HG03095 (cell line): ENCODE results near the gene HGS.
"Not testable (repeated sequence)": the region's sequence is repeated elsewhere in the genome, so short reads cannot be mapped to it uniquely, and the experiment has no call there.

Experiments
- ATAC-seq: cut with Tn5 transposase; IDR thresholded peaks from one replicate; pipeline ENCODE4 v1.9.1; 2021; ENCODE audit warnings: moderate library complexity; ENCODE audit not compliant: unreplicated experiment

HGS gene

DNA sequence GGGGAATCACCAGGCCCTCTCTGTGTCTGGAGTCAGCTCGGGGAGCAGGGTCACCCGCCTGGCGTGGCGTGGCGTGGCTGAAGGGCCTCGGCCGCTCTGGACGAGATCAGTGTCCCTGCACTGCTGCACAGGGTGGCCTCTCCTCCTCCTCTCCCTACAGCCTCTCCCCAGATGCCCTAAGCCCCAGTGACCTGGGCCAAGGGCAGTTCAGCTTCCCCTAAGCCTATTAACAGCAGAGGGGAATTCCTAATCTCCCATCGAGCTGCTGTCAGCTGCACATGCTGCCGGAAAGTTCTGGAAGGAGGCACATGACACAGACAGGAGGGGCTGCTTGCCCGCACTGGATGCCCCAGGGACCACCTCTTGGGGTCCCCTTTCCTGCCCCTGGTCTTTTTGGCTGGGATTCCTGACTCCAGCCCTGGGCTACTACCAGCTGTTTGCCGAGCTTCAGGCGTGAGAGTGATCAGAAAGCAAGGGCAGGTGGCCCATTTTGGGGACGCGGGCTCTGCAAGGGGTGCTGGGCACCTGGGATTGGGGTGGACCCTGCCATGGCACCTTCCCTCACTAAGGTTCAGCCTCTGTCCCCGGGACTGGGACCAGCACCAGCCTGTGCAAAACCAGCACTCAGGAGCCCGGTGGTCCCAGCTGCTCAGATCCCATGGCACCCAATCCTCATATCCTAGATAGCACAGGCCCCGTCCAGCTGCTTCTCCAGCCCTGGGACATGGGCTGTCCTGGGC, 28.3 kb upstream of the HGS start:
- no peak for ATAC-seq

- ATAC-seq = no peak
These were observed 27.6 kb upstream of the HGS start, which contains the start of gene PDE6G for GRCh38 chr17:81656118-81656743. TSS of gene PDE6G (minus strand) at chr17:81656542. CDS start at chr17:81653305, 3,237 bp downstream.

- no peak for ATAC-seq
These were observed 27.0 kb upstream of the HGS start for GRCh38 chr17:81656835-81657234.

DNA sequence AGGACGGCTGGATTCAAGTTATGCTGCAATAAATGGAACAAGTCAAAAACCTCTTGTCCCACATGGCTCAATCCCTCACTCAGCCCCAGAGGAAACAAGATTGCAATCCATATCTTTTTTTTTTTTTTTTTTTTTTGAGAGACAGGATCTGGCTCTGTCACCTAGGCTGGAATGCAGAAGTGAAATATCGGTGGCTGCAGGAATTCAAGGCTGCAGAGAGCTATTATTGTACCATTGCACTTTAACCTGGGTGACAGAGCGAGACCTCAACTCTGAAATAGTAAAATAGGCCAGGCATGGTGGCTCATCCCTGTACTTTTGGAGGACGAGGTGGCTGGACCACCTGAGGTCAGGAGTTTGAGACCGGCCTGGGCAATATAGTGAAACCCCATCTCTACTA, 24.8 kb upstream of the HGS start:
- no peak for ATAC-seq

GRCh38 chr17:81660441-81660840, 23.4 kb upstream of the HGS start:
- ATAC-seq = no peak

GRCh38 chr17:81662002-81662401, 21.8 kb upstream of the HGS start:
- no peak for ATAC-seq

GRCh38 chr17:81664051-81664470, 19.8 kb upstream of the HGS start:
- ATAC-seq = no peak

GRCh38 chr17:81665205-81666091, 18.4 kb upstream of the HGS start:
- no peak for ATAC-seq

GRCh38 chr17:81666092-81666341, 17.8 kb upstream of the HGS start:
- ATAC-seq = peak; percentile 23

- peak; percentile 88 for ATAC-seq
These were observed 17.2 kb upstream of the HGS start, which contains the start of the genes CCDC137 and OXLD1 for GRCh38 chr17:81666342-81667191. TSS of gene CCDC137 (plus strand) at chr17:81666737. CDS start at chr17:81666767, 30 bp downstream. TSS of gene OXLD1 (minus strand) at chr17:81666605. CDS start at chr17:81666577, 28 bp downstream.

GRCh38 chr17:81667754-81668153, 16.1 kb upstream of the HGS start:
- ATAC-seq = no peak

DNA sequence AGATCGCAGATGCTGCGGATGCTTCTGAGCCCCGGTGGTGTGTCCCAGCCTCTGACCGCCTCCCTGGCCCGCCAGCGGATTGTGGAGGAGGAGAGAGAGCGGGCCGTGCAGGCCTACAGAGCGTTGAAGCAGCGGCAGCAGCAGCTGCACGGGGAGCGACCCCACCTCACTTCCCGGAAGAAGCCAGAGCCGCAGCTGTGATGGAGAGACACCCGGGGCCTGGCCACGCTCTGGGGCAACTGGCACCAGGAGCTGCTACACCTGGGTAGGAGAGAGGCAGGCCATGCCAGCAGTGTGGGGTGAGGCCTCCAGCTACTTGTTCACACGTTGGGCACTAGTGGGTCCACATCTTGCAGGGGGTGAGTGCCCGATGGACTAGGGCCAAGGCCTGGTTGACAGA, 11.3 kb upstream of the HGS start:
- no peak for ATAC-seq

DNA sequence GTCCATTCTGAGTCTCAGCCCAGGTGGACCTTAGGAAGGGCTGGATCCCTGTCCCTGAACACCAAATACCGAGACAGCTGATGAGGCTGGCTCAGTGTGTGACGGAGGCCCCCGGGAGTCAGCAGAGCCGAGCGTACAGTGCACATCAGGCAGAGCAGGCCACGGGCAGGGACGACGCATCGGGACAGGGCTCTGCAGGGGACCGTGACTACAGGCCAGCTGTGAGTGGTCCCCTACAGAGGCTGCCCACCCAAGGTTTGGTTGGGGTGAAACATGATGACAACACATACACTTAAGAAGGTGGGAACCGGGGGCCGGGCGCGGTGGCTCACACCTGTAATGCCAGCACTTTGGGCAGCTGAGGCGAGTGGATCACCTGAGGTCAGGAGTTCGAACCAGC, 10.9 kb upstream of the HGS start:
- ATAC-seq = no peak

- ATAC-seq = no peak
These were observed 10.1 kb upstream of the HGS start for GRCh38 chr17:81673561-81674258.

GRCh38 chr17:81675515-81676221, 8.1 kb upstream of the HGS start:
- not testable (repeated sequence) for ATAC-seq

GRCh38 chr17:81676906-81677305, 6.9 kb upstream of the HGS start:
- no peak for ATAC-seq

DNA sequence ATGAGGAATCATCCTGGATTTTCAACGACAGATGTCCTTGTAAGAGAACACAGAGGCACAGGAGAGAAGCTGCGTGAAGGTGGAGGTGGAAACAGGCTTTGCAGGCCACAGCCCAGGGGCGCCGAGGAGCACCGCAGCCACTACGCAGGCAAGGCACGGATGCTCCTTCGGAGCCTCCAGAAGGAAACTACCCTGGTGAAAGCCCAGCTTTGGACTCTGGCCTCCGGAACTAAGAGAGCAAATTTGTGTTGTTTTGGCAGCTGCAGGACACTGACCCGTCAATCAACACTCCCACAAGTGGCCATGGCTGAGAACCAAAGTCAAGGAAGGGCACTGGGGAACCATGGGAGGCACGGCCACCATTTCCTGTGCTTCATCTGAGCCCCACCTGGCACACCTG, 3.7 kb upstream of the HGS start:
- ATAC-seq = no peak

- no peak for ATAC-seq
These were observed 2.1 kb upstream of the HGS start for GRCh38 chr17:81681672-81682071.

GRCh38 chr17:81682565-81683207, 1.1 kb upstream of the HGS start:
- no peak for ATAC-seq
